NCI-H1436 (cell line): ENCODE data around the gene B3GALT5.

Source experiments
- DNase-seq: peaks from one replicate; lab custom pipeline; 2025; lab: John Stamatoyannopoulos, UW

The B3GALT5 gene

DNA sequence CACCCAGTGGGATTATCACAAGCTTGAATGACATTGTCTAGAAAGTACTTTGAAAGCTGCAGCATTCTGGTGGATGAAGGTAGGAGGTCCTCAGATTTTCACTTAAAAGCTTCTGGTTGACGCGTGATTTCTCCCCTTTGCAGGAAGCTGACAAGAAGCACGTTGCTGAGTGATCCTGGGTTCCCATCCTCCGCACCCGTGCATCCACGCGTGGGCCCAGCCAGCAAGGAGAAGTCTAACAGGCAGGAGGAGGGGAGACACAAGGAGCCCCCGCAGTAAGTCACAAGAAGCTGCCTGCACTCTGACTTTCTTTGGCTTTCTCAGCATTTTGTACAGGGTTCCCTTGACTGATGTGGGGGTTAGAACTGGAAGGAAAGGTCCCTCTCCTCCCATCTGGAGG, 7.8 kb upstream of the B3GALT5 start:
- no peak for DNase-seq

DNA sequence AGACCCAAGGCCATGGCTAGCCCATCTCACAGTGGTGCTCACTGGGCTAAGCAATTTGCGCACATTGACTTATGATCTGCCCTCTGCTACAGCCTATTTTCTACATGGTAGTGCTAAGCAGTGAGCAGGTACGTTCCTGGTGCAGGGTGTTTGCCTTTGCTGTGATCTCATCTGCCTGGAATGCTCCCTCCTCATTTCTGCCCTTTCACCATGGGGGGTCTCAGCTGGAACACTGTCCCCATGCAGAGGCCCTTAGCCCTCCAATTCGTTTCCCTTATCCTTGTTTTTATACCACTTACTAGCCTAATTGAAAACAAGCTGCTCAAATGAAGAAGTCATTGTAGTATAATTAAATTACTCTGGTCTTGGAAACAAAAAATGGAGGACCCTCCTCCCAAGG, 2.0 kb upstream of the B3GALT5 start:
- no peak for DNase-seq

DNA sequence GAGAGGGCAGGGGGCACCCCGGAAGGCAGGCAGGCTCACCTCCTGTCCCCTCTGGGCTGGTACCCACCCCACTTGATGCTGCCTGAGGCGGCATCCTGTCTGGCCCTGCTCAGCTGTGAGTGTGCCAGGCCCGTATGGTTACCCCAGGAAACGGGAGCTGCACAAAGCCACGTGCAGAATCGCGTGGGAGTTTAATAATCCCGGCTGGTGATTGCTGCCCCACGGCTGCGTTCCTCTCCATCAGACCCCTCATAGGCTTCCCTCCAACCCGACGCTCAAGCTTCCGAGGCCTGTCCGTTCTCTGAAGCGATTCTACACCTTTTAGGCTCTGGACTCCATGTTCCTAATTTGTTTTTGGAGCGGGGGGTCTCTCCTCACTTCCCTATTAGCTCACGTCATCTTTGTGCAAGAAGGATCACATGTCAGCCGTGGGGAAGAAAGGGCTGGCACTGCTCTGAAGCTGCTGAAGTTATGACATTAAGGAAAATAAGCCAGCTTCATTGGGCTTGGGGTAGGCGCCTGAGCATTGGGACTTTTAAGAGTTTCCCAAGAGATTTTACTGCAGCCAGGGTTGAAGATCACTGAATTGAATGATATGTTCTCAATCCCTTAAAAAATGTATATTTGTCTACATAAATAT, 1.1 kb upstream of the B3GALT5 start:
- no peak for DNase-seq

DNA sequence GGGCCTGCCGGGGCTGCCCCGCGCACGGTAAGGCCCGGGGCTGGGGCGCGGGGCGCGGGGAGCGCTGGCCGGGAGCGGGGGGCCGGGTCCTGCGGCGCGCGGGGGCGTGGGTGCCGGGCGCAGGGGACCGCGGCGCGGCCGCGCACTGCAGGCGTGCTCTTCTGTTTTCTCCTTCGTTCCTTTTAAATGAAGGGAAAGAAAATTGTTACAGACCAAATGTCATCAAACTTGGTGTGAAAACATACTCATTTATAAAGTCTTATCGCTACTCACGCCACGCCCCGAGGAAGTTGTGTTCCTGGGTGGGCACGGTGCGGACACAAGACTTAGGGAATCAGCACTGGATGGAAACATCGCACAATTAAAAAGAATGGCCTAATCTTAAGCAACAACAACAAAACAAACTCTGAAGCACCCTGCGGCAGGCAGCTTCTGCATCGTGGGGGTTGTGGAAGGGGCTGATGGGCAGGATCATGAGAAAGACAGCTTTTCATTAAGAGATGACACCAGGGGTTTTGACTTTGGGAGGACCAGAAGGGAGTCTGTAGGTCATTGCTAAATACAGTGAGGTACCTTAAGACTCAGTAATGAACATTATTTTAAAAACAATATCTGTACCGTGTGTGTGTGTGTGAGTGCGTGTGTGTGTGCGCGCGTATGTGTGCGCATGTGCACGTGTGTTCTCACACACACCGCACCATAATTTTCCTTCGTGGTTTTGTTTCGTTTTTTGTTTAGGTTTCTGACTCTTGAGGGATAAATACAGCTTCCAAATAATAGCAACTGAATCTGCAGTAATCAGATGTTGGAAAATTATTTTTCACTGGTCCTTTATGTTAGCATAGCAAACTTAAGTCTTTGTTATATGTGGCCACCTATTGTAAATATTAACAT, 548 bp downstream of the B3GALT5 start:
- DNase-seq = no peak

DNA sequence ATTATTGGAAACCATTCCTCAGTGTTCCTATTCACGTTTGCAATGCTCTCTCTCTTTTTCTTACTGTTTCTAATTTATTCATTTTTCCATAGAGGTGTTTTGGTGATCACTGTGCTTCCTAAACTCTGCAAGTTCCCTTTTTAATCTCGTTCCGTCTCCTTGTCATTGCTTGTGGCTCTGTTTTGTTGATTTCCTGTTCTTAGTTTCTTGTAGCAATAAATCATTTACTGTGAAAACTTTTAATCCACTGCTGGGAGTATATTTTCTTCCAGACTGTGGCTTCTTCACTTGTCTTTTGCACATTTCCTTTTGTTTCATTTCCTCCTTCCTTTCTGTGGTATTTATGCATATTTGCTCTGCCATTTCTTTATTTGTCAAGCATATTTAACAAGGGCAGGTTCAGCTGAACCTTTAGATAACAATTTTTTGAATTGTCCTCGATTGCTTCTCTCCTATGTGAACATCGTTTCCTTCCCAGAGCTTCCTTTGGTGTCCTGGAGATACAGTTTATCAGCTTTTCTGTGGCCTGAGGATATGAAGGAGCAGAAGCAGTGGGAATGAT, 3.6 kb downstream of the B3GALT5 start:
- DNase-seq = no peak

DNA sequence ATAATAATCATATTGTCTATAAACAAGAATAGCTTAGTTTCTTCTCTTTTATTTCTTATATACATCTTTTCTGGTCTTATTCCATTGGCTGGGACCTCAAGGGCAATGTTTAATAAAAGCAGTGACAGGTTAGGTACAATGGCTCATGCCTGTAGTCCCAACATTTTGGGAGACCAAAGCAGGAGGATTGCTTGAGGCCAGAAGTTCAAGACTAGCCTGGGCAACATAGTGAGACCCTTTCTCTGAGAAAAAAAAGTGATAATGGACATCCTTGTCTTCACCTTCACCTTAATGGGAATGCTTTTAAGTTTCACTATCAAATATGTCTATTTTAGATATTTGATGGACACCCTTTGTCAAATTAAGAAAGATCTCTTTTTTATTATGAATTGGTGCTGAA, 8.1 kb downstream of the B3GALT5 start:
- DNase-seq = no peak

DNA sequence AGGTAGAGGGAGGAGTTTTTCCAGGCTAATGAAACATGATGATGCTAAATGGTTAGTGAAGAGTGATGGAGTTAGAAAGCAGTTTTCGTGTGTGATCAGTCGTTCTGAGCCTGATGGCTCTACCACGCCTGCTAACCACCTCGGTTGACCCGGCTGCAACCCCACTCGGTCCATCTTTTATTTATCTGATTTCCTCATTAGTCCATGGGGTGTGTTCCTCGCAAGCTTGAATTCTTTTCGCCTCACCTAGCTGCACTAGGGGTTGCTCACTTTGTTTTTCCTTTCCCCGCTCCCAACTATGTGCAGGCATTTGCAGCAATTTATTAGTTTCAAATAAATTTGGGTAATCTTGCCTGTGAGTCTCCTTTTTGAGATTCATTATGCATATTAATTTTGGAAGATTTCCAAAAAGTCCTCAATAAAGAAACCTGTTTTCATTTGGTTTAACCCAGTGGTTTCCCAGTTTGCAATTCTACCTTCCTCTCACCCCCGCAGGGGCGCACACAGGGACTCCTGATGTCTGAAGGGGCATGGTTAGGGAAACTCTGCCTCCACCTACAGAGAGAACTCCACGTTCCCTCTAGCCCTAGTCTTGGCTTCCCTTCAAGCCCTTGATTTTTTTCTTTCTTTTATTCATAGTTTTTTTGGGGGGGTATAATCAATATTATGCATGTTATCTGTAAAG, 12.6 kb downstream of the B3GALT5 start:
- no peak for DNase-seq

DNA sequence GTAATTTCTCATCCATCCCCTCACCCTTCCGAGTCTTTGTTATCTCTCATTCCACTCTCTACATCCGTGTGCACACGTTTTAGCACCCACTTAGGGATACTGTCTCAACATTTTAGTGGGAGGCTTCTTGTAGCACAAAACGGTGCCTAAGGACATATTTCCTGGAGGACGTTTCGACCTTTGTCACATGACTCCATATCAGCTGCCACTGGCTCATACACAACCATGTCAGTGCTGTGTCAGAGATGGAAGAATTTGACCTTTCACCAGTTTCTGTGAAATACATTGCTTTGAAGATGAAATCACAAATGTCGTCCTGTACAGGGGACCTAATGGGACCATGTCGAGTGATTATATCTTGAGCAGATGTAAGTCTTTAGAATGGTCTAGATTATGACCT, 15.6 kb downstream of the B3GALT5 start:
- no peak for DNase-seq

DNA sequence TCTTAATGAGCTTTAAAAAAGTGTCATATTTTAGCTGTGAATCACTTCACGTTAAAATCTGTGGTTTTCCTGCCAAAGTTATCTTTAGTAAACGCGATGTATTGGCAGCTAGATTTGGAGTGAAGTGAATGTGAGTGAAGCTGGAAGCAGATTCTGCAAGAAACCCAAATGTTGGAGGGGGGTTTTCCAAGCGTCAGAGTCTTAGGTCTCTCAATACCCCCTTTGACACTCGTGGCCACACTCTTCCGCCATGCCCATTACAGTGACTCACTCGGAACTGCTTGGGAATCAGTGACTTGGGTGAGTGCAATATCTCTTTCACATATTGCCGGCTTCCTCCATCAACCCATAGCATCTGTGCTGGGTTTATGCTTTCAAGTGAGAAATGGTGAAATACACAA, 17.5 kb downstream of the B3GALT5 start:
- DNase-seq = no peak

DNA sequence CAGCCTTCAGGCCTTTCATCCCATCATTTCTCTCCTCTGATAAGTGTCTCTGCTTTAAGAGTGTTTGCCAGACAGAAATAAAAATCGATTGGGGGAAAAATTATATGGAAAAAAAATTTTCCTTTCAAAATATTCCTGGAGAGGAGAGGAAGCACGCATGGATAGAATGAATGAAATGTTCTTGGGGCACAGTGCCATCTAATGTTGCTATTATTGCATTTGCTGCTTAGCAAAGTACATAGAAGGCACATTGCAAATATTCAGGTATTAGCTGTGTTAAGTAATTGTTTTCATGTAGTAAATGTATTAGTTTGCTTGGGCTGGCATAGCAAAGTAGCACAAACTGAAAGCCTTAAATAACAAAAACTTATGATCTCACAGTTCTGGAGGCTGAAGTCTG, 18.1 kb downstream of the B3GALT5 start:
- no peak for DNase-seq

DNA sequence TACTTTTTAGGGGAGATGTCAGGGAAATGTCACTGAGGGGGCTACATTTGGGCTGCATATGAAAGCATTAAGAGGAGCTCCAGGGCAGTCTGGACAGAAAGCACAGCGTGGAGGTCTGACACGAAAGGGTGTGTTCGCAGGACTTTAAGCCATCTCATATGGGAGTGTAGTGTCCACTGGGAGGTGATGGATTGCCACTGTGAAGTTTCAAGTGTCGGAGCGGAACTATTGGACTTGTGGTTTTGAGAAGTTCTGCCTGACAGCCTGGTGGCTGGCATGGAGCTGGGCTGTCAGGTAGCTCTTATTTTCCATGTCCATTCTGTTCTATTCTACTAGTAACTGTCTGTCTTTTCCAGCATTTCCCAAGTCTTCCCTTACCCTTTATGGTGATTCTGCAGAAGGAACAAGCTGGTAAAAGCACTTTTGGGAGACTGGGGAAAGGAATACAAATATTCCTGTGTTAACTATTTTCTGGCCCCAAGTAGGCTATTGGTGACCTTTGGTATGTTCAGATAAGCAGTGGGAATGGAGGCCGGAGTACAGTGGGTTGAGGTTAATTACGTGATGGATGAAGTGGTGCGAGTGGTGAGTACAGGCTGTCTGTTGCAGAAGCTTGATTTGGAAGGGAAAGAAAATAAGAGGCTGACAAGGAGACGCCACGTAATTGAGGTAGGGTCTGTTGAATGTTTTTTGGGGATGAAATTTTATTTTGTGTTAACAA, 19.3 kb downstream of the B3GALT5 start:
- no peak for DNase-seq

DNA sequence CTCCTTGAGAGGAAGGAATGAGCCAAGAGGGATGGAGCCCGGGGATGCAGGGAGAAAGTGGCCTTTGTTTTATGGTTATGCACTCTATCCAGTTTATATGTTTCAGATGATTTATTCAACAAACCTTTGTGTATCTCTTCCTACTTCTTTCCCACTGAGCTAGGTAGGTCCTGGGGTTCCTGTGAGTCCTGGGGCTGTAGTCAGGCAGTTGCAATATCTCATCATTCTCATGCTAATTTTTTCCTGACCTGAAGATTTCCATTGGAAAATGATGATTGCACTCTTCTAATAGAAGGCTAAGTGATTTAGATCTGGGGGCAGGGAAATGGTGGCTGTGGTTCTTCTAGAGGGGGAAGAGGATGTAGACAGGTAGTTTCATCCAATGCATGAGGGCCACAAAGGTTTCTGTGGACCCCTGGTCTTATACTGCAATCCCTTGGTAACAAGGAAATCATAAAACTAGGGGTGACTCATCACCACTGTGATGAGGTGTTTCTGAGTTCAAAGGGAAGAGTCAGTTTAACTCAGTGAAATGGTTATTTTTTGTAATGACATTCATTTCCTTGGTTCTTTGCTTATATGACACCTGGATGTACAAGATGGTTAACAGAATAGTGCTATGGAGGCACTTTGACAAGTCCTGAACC, 20.2 kb downstream of the B3GALT5 start:
- DNase-seq = no peak

DNA sequence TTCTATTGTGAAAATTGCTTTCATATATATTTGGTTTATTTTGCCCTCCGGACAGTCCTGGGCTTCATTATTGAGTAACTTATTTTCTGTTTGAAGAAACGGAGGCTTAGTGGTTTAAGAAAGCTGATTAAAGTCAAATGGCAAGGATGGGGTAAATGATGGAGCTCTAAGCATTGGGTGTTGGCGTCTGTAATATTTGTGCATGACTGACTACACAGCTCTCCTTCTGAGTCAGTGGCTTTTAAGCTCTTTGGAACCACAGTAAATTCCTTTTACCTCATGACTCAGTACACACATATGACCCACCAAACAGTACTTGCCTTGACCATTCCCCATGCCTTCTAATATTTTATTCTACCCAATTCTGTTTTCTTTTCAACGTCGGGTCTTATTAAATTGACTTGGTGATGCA, 21.0 kb downstream of the B3GALT5 start:
- DNase-seq = no peak

DNA sequence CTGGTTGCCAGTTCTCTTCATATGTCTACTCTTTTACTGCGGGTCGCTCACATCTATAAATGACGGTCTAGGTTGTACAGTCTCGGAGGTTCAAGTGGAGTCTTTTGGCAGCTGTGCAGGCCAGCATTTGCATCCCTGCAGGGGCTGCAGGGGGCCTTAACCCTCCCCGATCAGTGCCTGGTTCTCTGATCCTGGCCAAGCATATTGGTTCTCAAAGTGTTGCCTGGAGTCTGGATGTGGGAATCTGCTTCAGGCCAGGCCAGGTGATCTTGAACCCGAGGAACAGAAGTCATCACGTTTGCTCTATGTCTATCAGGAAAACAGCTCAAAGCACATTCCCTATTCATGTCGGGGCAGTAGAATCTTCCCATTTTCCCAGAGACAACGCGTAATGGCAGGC, 21.8 kb downstream of the B3GALT5 start:
- DNase-seq = no peak

DNA sequence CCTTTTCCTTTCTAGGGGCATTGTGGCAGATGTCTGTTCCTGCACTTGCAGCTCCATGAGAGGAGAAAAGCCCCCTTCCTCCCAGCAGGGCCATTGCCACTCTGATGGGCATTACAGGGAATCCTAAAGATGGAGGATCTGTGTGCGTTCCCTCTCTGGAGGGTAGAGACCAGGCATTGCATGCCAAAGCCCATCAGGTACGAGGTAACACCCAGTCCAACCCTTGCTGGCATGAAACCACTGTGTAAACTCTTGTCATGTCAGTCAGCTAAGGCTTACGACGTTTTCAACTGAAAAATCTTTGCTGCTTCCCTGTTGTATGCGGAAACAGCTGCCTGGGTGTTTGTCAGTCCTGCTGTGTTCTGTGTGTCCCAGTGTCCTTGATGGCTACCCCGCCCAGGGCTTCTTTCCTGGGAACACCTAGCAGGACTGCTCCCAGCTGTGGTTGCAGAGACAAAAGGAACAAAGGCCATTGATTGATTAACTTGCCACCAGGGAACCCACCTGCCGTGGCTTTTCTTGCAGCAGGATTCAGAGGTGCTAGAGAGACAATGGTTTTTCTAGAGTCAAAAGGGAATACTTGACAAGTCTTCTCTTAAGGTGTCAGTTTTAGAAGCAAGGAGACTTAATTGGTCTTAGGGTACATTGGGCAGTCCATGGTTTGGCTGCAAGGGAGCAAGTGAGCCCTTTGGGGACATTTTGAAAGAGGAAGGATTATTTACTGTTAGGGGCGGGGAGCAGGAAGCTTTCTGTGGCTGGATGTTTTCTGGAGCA, 24.6 kb downstream of the B3GALT5 start:
- no peak for DNase-seq

DNA sequence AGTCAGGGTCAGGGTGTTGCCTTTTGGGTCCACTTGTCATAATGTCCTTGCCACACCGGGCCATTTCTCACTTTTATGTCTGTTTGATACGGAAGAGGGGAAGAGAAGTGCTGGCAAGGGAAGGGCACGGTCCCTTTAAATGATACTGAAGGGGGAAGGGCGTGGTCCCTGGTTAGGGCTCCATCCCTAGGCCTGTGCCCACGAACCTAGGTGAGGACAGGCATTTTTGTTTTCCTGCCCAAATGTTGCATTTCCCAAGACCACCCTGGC, 25.2 kb downstream of the B3GALT5 start:
- DNase-seq = no peak

DNA sequence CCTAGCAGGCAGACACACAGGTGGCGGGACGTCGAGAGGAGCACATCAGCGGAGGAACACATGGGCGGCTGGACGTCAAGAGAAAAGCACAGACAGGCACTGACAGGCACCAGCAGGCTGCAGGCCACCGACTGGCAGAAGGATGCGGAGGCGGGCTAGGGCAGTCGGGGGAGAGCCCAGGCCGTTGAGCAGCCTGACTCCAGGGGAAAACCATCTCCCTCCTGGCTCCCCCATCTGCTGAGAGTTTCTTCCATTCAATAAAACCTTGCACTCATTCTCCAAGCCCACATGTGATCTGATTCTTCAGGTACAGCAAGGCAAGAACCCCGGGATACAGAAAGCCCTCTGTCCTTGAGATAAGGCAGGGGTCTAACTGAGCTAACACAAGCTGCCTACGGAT, 25.5 kb downstream of the B3GALT5 start:
- DNase-seq = no peak

DNA sequence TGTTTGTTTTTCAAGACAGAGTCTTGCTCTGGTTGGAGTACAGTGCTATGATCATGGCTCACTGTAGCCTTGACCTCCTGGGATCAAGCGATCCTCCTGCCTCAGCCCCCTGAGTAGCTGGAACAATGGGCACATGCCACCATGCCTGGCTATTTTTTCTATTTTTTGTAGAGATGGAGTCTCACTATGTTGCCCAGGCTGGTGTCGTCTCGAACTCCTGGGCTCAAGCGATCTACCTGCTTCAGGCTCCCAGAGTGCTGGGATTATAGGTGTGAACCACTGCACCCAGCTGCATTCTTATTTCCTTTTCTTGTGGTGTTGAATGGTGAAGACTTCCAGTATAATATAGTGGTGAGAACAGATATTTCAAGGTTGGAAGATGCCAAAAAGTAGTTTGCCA, 28.0 kb downstream of the B3GALT5 start:
- DNase-seq = no peak

DNA sequence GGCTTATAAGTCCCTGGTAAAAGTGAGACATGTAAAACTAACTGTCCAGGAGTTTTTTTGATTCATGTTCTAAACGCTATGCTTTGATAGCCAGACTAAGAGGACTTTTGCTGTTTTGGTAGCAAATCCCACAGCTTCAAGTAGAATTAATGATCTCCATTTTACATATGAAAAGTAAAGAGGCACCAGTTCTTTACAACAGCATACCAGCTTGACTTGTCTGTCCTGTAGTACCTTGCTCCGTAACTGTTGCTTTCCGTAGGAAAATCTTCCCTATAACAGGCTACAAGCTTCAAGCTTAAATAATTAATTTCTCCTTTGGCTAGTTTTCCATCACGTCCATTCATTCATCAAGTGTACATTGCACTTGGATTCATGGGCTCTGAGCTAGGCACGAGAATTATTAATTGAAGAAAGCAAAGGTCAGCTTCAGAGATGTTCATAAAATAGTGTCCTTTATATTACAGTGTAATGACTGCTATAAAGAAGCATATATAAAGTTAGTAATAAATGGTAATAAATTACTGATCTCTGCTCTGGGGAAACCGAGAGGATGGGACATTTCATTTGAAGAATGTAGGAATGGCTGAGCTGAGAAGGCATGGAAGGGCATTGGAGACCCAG, 29.2 kb downstream of the B3GALT5 start:
- no peak for DNase-seq

DNA sequence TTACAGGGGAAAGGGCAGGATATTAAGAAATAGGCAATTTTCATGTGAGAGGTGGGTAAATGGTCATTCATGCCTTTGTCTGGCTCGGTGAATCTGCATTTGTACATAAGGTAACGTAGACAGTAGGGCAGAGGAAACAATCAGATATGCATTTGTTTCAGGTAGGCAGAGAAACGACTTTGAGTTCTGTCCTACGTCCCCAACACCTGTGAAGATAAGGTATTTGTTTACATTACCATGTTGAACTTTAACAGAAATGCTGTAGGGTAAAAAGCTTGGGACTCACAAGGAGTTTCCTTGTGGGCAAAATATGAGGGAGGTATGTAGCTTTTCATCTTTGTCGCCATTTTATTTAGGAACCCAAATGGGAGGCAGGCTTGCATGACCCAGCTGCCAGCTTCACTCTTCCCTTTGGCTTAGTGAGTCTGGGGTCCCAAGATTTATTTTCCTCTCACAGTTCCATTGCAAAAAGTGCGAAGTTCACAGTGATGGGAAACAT, 31.4 kb downstream of the B3GALT5 start:
- DNase-seq = no peak
